ENCODE results near the gene PIAS1. TPM values are rescaled to one million over a fixed set of nuclear protein-coding genes. Genes with fewer than 3 reads are reported as not detected.

PIAS1 gene
- total RNA-seq, 2 experiments from 2014 or later: 44.1 to 59.0 TPM

DNA sequence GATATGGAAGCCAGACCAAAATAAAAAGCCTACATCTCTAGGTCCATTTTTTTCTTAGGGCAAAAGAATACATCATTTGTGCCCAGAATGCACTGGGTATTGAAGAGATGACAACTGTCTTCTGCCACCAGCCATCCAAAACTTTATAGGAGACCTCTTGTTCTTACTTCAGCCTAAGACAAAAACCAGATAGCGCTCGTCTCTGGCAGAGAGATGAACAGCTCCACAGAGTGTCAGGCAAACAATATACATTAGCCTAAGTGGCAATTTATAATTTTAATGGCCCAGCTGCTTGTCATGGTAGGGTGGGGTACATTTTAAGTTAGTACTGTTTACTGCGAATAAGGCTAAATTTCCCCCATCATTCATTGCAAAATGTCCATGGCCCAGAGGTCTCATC, 38.9 kb upstream of the PIAS1 start:
- no TSS peak for BruUV-seq (replicated peaks)
- H3K4me2 ChIP-seq (ENCODE audit: low read length): no peak overlapping the region
- H2AFZ ChIP-seq (ENCODE audit: low read length): no peak overlapping the region
- no peaks in the 10 kb centered on the region for H3K4me1 ChIP-seq (ENCODE audit: insufficient read depth, low read length, poor library complexity, severe bottlenecking)
- H3K9me2 ChIP-seq (ENCODE audit: insufficient read depth, low read length): no peaks in the 10 kb centered on the region
- intact Hi-C loops (cut with micrococcal nuclease; ENCODE audit: unreplicated experiment): no loop called here
- no peaks in the 10 kb centered on the region for H4K20me1 ChIP-seq (ENCODE audit: insufficient read depth, low read length)
- H3K36me3 ChIP-seq (ENCODE audit: insufficient read depth, low read length): no peaks in the 10 kb centered on the region
- H3K79me2 ChIP-seq (ENCODE audit: insufficient read depth, low read depth, low read length): no peaks in the 10 kb centered on the region
- no peak for TF ChIP-seq EZH2phosphoT487 (IDR thresholded peaks at IDR 0.05; ENCODE audit: borderline replicate concordance, low read depth, low read length)
- TF ChIP-seq, protein P1, sequence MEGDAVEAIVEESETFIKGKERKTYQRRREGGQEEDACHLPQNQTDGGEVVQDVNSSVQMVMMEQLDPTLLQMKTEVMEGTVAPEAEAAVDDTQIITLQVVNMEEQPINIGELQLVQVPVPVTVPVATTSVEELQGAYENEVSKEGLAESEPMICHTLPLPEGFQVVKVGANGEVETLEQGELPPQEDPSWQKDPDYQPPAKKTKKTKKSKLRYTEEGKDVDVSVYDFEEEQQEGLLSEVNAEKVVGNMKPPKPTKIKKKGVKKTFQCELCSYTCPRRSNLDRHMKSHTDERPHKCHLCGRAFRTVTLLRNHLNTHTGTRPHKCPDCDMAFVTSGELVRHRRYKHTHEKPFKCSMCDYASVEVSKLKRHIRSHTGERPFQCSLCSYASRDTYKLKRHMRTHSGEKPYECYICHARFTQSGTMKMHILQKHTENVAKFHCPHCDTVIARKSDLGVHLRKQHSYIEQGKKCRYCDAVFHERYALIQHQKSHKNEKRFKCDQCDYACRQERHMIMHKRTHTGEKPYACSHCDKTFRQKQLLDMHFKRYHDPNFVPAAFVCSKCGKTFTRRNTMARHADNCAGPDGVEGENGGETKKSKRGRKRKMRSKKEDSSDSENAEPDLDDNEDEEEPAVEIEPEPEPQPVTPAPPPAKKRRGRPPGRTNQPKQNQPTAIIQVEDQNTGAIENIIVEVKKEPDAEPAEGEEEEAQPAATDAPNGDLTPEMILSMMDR (conservative IDR thresholded peaks at IDR 0.05; ENCODE audit: low read length): no peak
- H3K9me3 ChIP-seq (ENCODE audit: low read length): no peaks in the 10 kb centered on the region
- no peak for DNase-seq (ENCODE audit: low spot score)
- H3K4me3 ChIP-seq (ENCODE audit: low read depth, low read length, poor library complexity, severe bottlenecking): no peak overlapping the region
- POLR2A ChIA-PET: interaction anchor here (0.6 to 0.7 kb wide), 2 partner anchors 14 to 449 kb away, joined by 4 to 8 read pairs; no protein-coding TSS in a partner anchor
- H3K27ac ChIP-seq (ENCODE audit: low read depth, low read length, poor library complexity, severe bottlenecking): no peak overlapping the region
- CTCF ChIA-PET (ENCODE audit: unreplicated experiment): no interaction called here

DNA sequence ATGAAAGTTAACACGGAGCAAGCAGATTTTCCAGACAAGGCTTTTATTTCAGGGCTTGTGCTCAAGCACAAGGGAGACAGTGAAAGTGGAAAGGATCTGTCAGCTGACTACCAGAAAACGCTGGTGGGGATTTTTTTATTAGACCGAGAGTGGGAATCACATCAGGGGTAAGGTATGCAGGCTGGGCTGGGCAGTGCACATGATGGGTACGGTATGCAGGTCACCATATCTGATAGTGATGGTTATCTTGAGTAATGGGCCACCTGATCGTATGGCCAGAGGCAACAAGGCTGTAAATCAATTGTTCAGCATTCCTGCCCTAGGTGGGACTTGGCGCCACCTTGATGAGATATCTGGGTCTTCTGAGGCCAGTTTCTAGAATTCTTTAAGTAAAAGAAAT, 36.9 kb upstream of the PIAS1 start:
- ChIA-PET CTCF (ENCODE audit: unreplicated experiment) (no interaction called here), POLR2A (no interaction called here)
- intact Hi-C loops (cut with micrococcal nuclease; ENCODE audit: unreplicated experiment): no loop called here
- Histone ChIP-seq H3K27ac (ENCODE audit: low read depth, low read length, poor library complexity, severe bottlenecking) (no peak overlapping the region), H3K4me2 (ENCODE audit: low read length) (no peak overlapping the region), H3K79me2 (ENCODE audit: insufficient read depth, low read depth, low read length) (no peaks in the 10 kb centered on the region), H4K20me1 (ENCODE audit: insufficient read depth, low read length) (no peaks in the 10 kb centered on the region), H3K9me3 (ENCODE audit: low read length) (no peaks in the 10 kb centered on the region), H3K4me3 (ENCODE audit: low read depth, low read length, poor library complexity, severe bottlenecking) (no peak overlapping the region), H3K9me2 (ENCODE audit: insufficient read depth, low read length) (no peaks in the 10 kb centered on the region), H2AFZ (ENCODE audit: low read length) (no peak overlapping the region), H3K36me3 (ENCODE audit: insufficient read depth, low read length) (no peaks in the 10 kb centered on the region), H3K4me1 (ENCODE audit: insufficient read depth, low read length, poor library complexity, severe bottlenecking) (no peaks in the 10 kb centered on the region)
- no TSS peak for BruUV-seq (replicated peaks)
- no peak for DNase-seq (ENCODE audit: low spot score)
- TF ChIP-seq, protein P1 (conservative IDR thresholded peaks at IDR 0.05; ENCODE audit: low read length): no peak
- TF ChIP-seq EZH2phosphoT487 (IDR thresholded peaks at IDR 0.05; ENCODE audit: borderline replicate concordance, low read depth, low read length): no peak

DNA sequence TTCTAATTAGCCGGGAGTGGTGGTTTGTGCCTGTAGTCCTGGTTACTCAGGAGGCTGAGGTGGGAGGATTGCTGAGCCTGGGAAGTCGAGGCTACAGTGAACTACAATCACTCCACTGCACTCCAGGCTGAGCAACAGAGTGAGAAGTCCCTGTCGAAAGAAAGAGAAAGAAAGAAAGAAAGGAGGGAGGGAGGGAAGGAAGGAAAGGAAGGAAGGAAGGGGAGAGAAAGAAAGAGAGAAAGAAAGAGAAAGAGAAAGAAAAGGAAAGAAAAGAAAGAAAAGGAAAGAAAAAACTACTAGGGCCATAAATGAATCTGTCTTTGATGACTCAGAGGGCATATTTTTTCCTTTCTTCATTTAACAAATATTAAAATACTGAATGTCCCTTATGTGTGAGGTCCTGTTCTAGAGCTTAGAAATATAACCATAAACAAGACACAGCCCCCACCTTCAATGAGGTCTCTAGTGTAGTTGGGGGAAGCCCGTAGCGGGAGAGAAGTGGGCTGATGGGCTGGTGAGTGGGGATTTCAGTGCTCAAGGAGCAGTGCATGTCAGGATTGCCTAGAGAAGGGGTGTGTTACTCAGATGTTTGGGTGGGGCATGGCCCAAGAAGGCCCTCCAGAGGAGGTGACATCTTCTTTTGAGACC, 35.2 kb upstream of the PIAS1 start:
- ChIA-PET CTCF (ENCODE audit: unreplicated experiment) (no interaction called here), POLR2A (interaction anchor here (1.1 kb wide), 1 partner anchor 9 kb away, joined by 4 read pairs; no protein-coding TSS in a partner anchor)
- TF ChIP-seq EZH2phosphoT487 (IDR thresholded peaks at IDR 0.05; ENCODE audit: borderline replicate concordance, low read depth, low read length): no peak
- TF ChIP-seq, protein P1 (conservative IDR thresholded peaks at IDR 0.05; ENCODE audit: low read length): no peak
- no peaks in the 10 kb centered on the region for H3K9me3 ChIP-seq (ENCODE audit: low read length)
- no peaks in the 10 kb centered on the region for H3K9me2 ChIP-seq (ENCODE audit: insufficient read depth, low read length)
- no TSS peak for BruUV-seq (replicated peaks)
- H3K4me1 ChIP-seq (ENCODE audit: insufficient read depth, low read length, poor library complexity, severe bottlenecking): no peaks in the 10 kb centered on the region
- no peaks in the 10 kb centered on the region for H3K36me3 ChIP-seq (ENCODE audit: insufficient read depth, low read length)
- H2AFZ ChIP-seq (ENCODE audit: low read length): no peak overlapping the region
- no peaks in the 10 kb centered on the region for H3K79me2 ChIP-seq (ENCODE audit: insufficient read depth, low read depth, low read length)
- H3K27ac ChIP-seq (ENCODE audit: low read depth, low read length, poor library complexity, severe bottlenecking): no peak overlapping the region
- no peaks in the 10 kb centered on the region for H4K20me1 ChIP-seq (ENCODE audit: insufficient read depth, low read length)
- no peak overlapping the region for H3K4me2 ChIP-seq (ENCODE audit: low read length)
- H3K4me3 ChIP-seq (ENCODE audit: low read depth, low read length, poor library complexity, severe bottlenecking): no peak overlapping the region
- intact Hi-C loops (cut with micrococcal nuclease; ENCODE audit: unreplicated experiment): no loop called here
- DNase-seq (ENCODE audit: low spot score): no peak
